Measurements from ENCODE around the gene RELCH. TPM values are rescaled to one million over a fixed set of nuclear protein-coding genes. Genes with fewer than 3 reads are reported as not detected.
A peak's percentile ranks its signal among the peaks of the same experiment; 100 is the strongest.

Gene RELCH
- total and polyA plus RNA-seq, 2 of the 13 experiments (the other 11 are each of a cell fraction or from before 2014, with no cell fraction given): 5.6 to 31.7 TPM

DNA sequence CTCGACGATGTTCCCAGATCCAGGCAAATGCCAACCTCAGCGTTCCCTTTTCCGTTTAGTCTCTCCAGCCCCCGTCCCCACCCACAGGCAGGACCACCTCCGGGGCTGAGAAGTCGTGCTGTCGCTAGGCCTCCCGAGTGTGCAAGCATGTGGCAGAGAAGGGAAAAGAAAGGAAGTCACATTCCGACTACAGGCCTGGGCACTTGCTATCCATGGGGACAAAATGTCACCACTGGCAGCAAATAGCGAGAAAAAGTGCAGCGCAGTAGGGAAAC, 619 bp upstream of the RELCH start (continued):
- TF ChIP-seq, protein P1, sequence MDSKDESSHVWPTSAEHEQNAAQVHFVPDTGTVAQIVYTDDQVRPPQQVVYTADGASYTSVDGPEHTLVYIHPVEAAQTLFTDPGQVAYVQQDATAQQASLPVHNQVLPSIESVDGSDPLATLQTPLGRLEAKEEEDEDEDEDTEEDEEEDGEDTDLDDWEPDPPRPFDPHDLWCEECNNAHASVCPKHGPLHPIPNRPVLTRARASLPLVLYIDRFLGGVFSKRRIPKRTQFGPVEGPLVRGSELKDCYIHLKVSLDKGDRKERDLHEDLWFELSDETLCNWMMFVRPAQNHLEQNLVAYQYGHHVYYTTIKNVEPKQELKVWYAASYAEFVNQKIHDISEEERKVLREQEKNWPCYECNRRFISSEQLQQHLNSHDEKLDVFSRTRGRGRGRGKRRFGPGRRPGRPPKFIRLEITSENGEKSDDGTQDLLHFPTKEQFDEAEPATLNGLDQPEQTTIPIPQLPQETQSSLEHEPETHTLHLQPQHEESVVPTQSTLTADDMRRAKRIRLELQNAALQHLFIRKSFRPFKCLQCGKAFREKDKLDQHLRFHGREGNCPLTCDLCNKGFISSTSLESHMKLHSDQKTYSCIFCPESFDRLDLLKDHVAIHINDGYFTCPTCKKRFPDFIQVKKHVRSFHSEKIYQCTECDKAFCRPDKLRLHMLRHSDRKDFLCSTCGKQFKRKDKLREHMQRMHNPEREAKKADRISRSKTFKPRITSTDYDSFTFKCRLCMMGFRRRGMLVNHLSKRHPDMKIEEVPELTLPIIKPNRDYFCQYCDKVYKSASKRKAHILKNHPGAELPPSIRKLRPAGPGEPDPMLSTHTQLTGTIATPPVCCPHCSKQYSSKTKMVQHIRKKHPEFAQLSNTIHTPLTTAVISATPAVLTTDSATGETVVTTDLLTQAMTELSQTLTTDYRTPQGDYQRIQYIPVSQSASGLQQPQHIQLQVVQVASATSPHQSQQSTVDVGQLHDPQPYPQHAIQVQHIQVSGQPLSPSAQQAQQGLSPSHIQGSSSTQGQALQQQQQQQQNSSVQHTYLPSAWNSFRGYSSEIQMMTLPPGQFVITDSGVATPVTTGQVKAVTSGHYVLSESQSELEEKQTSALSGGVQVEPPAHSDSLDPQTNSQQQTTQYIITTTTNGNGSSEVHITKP (CRISPR knock-in tag; IDR thresholded peaks at IDR 0.05; ENCODE audit: low read depth): 0 out of 2 replicates have a peak, but pooled peaks have one; percentile 23
- TF ChIP-seq ZNF556 (CRISPR knock-in tag; IDR thresholded peaks at IDR 0.05; ENCODE audit: borderline replicate concordance) (peak; percentile 38; the same call in 1 of the 2 replicates), MAZ (IDR thresholded peaks at IDR 0.05; ENCODE audit: borderline replicate concordance, low read depth, low read length) (no peak), MAZ (CRISPR knock-in tag; IDR thresholded peaks at IDR 0.05; ENCODE audit: low read depth) (no peak), DNMT3B (CRISPR knock-in tag; conservative IDR thresholded peaks at IDR 0.05) (no peak), ZNF83 (CRISPR knock-in tag; IDR thresholded peaks at IDR 0.05; ENCODE audit: borderline replicate concordance) (no peak), NFIB (CRISPR knock-in tag; IDR thresholded peaks at IDR 0.05; ENCODE audit: borderline replicate concordance) (no peak), EZH2 (conservative IDR thresholded peaks at IDR 0.05; ENCODE audit: low read depth, low read length) (no peak), ZMYM3 (CRISPR knock-in tag; IDR thresholded peaks at IDR 0.05) (no peak), ZKSCAN1 (IDR thresholded peaks at IDR 0.05; ENCODE audit: low read length) (no peak), SALL2 (CRISPR knock-in tag; IDR thresholded peaks at IDR 0.05) (no peak), ZNF101 (CRISPR knock-in tag; IDR thresholded peaks at IDR 0.05; ENCODE audit: borderline replicate concordance, low read depth) (0 out of 2 replicates have a peak, but pooled peaks have one; percentile 42), ZNF510 (CRISPR knock-in tag; IDR thresholded peaks at IDR 0.05; ENCODE audit: low read depth) (0 out of 2 replicates have a peak, but pooled peaks have one; percentile 66), SKI (IDR thresholded peaks at IDR 0.05; ENCODE audit: partially characterized antibody) (no peak), HNRNPL (IDR thresholded peaks at IDR 0.05; ENCODE audit: low read depth, low read length) (0 out of 2 replicates have a peak, but pooled peaks have one; percentile 39), GATA4 (IDR thresholded peaks at IDR 0.05; ENCODE audit: borderline replicate concordance, low read depth) (no peak), TAF15 (IDR thresholded peaks at IDR 0.05; ENCODE audit: low read depth, low read length, poor library complexity, severe bottlenecking) (no peak)
- TF ChIP-seq, protein P2, sequence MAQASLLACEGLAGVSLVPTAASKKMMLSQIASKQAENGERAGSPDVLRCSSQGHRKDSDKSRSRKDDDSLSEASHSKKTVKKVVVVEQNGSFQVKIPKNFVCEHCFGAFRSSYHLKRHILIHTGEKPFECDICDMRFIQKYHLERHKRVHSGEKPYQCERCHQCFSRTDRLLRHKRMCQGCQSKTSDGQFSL (CRISPR knock-in tag; IDR thresholded peaks at IDR 0.05): no peak
- TF ChIP-seq, protein P3, sequence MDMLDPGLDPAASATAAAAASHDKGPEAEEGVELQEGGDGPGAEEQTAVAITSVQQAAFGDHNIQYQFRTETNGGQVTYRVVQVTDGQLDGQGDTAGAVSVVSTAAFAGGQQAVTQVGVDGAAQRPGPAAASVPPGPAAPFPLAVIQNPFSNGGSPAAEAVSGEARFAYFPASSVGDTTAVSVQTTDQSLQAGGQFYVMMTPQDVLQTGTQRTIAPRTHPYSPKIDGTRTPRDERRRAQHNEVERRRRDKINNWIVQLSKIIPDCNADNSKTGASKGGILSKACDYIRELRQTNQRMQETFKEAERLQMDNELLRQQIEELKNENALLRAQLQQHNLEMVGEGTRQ (IDR thresholded peaks at IDR 0.05; ENCODE audit: low read depth, low read length): no peak
- TF ChIP-seq, protein P3 (CRISPR knock-in tag; IDR thresholded peaks at IDR 0.05; ENCODE audit: borderline replicate concordance): no peak
- TF ChIP-seq, protein P4, sequence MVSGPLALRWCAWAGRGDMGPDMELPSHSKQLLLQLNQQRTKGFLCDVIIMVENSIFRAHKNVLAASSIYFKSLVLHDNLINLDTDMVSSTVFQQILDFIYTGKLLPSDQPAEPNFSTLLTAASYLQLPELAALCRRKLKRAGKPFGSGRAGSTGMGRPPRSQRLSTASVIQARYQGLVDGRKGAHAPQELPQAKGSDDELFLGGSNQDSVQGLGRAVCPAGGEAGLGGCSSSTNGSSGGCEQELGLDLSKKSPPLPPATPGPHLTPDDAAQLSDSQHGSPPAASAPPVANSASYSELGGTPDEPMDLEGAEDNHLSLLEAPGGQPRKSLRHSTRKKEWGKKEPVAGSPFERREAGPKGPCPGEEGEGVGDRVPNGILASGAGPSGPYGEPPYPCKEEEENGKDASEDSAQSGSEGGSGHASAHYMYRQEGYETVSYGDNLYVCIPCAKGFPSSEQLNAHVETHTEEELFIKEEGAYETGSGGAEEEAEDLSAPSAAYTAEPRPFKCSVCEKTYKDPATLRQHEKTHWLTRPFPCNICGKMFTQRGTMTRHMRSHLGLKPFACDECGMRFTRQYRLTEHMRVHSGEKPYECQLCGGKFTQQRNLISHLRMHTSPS (CRISPR knock-in tag; IDR thresholded peaks at IDR 0.05; ENCODE audit: low read depth): no peak; the same call in 1 of the 2 replicates
- TF ChIP-seq, protein P5, sequence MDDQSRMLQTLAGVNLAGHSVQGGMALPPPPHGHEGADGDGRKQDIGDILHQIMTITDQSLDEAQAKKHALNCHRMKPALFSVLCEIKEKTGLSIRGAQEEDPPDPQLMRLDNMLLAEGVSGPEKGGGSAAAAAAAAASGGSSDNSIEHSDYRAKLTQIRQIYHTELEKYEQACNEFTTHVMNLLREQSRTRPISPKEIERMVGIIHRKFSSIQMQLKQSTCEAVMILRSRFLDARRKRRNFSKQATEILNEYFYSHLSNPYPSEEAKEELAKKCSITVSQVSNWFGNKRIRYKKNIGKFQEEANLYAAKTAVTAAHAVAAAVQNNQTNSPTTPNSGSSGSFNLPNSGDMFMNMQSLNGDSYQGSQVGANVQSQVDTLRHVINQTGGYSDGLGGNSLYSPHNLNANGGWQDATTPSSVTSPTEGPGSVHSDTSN (CRISPR knock-in tag; IDR thresholded peaks at IDR 0.05; ENCODE audit: borderline replicate concordance): no peak
